ENCODE measurements around the gene ADCK1.
"Not testable (repeated sequence)": the region's sequence is repeated elsewhere in the genome, so short reads cannot be mapped to it uniquely, and the experiment has no call there.

ADCK1 gene

DNA sequence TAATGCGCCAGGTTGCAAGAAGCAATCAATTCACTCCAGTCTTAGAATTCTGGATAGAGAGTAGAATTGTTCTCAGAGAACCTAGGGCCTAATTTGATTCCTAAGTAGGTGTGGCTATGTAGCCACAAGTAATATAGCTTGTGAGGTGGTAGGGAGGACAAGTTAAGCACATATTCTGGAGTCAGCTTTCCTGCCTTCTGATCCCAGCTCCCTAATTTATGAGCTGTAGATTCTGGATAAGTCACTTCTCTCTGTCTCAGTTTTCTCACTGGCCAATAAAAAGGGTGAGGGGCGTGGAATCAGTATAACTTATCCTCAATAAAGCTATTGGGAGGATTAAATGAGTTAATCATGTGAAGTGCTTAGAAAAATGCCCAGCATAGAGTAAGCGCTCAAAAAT lies 35.9 kb upstream of the ADCK1 start:
- TF ChIP-seq, protein P1, sequence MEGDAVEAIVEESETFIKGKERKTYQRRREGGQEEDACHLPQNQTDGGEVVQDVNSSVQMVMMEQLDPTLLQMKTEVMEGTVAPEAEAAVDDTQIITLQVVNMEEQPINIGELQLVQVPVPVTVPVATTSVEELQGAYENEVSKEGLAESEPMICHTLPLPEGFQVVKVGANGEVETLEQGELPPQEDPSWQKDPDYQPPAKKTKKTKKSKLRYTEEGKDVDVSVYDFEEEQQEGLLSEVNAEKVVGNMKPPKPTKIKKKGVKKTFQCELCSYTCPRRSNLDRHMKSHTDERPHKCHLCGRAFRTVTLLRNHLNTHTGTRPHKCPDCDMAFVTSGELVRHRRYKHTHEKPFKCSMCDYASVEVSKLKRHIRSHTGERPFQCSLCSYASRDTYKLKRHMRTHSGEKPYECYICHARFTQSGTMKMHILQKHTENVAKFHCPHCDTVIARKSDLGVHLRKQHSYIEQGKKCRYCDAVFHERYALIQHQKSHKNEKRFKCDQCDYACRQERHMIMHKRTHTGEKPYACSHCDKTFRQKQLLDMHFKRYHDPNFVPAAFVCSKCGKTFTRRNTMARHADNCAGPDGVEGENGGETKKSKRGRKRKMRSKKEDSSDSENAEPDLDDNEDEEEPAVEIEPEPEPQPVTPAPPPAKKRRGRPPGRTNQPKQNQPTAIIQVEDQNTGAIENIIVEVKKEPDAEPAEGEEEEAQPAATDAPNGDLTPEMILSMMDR (conservative IDR thresholded peaks at IDR 0.05): no peak
- no peak overlapping the region for H3K27ac ChIP-seq

DNA sequence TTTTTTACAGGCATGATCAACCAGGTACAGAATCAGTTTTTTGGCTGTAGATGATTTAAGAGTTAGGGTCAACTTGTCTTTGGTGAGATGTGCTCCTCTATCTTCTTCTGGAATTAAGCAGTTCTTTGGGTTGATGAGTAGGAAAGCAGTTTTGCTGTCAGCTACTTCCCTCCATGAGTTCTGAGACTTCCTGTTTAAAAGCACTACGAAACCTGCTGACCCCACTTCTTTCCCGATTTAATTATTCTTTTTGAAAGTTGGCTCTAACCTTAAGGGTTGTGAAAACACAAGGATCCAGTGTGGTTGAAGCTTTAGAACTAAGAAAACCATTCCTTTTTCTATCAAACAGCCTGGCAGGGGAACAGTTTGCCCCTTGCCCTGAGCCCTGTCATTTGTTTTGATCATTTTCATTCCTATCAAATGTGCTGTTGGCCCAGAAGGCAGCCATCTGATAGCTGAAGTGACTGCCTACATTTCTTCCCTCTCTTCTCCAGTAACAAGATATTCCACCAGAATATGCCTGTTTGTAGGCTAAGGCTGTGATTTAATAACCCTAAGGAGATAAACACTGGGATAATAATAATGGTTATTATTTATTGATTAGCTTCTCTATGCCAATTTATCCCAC lies 31.4 kb upstream of the ADCK1 start:
- H3K27ac ChIP-seq: not testable (repeated sequence)

DNA sequence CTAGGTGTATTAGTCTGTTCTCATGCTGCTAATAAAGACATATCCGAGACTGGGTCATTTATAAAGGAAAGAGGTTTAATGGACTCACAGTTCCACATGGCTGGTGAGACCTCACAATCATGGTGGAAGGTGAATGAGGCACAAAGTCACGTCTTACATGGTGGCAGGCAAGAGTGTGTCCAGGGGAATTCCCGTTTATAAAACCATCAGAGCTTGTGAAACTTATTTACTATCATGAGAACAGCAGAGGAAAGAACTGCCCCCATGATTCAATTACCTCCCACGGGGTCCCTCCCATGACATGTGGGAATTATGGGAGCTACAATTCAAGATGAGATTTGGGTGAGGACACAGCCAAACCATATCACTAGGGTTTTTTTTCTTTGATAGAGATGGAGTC lies 25.9 kb upstream of the ADCK1 start:
- not testable (repeated sequence) for H3K27ac ChIP-seq

DNA sequence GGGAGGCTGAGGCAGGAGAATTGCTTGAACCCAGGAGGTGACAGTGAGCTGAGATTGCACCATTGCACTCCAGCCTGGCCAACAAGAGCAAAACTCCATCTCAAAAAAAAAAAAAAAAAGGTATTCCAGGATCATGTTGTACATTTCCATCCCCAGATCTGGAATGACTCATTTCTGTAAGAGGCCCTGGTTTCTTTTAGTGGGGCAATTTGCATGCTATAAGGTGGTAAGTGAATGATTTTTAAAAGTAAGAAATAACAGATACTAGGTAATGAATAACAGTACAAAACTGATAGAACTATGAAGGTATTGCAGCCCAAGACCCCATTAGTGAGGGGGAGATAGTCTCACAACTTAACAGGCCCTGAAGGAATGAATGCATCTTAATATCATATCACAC lies 17.7 kb upstream of the ADCK1 start:
- TF ChIP-seq, protein P1 (conservative IDR thresholded peaks at IDR 0.05): no peak
- no peak overlapping the region for H3K27ac ChIP-seq

DNA sequence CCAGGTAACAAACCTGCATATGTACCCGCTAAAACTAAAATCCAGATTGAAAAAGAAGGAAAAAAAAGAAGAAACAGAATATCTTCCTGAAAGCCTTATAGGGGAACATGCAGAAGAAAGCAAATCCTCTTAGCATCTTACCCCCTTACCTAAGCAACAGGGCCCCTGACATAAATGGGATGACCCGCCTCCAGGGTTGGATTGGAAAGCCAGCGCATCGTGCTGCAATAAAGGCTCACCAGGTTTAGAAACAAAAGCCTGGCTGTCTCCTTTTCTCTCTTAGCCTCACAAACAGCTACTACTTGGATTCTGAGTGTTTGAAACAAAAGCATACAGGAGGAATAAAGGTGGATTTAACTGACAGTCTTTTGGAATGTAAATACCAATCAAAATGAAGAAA lies 13.8 kb upstream of the ADCK1 start:
- no peak overlapping the region for H3K27ac ChIP-seq
- TF ChIP-seq, protein P1 (conservative IDR thresholded peaks at IDR 0.05): no peak

DNA sequence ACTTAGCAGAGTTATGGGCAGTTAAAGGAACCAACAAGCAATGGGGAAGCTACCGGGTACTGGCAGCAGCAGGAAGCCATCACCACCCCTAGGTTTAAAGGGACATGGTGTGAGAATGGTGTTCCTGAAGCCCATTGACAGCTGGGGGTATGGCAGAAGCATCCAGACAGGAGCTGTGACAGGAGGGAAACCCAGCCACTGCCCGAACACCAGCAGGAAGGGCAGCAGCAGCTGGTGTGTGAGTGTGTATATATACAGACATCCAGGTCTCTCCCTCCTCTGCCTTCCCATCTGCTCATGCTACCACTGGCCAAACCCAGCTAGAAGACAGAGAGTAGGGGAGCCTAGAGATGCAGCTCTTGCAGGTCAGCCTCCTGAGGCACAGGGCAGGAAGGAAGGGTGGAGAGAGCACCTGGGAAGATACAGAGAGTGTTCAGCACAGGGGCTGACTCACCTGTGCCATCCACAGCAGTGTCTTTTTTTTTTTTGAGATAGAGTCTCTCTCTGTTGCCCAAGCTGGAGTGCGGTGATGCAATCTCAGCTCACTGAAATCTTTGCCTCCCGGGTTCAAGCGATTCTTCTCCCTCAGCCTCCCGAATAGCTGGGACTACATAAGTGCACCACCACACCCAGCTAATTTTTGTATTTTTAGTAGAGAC lies 9.2 kb upstream of the ADCK1 start:
- no peak overlapping the region for H3K27ac ChIP-seq
- TF ChIP-seq, protein P1 (conservative IDR thresholded peaks at IDR 0.05): no peak

DNA sequence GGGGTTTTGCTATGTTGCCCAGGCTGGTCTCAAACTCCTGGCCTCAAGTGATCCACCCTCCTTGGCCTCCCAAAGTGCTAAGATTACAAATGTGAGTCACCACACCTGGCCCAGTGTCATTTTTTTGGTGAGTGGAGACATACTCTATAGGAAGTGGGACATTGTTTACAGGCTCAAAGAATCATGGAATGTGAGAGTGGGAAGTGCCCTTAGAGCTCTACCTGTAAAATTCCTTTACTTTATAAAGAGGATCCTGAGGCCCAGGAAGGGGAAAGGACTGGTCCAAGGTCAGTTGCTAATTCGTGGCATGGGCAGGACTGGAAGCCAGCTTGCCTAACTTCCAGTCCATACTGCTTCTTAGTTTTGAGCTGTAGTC lies 8.7 kb upstream of the ADCK1 start:
- H3K27ac ChIP-seq: no peak overlapping the region
- TF ChIP-seq, protein P1 (conservative IDR thresholded peaks at IDR 0.05): no peak

DNA sequence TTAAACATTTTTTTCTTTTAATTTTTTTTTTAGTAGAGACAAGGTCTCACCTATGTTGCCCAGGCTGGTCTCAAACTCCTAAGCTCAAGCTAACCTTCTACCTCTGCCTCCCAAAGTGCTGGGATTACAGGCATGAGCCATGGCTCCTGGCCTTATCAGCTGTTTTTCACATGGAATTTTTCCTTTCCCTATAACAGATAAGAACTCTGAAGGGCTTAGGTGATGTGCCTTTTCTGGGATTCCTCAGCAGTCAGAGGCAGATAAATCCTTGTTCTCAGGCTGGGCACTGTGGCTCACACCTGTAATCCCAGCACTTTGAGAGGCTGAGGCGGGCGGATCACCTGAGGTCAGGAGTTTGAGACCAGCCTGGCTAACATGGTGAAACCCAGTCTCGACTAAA lies 6.7 kb upstream of the ADCK1 start:
- not testable (repeated sequence) for H3K27ac ChIP-seq

DNA sequence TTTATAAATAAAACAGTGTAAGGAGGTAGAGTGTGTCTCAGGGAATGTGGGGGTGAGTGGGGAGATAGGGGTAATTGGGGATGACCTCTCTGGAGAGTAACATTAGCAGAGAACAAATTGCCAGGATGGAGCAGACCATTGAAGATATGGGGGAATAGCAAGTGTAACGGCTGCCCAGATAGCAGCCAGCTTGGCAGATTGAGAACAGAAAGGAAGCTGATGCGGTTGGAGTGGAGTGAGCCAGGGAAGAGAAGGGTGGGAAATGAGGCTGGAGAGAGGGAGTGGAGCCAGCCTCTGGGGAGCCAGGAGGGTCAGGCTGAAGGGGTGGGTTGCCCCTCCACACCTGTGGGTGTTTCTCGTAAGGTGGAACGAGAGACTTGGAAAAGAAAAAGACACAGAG lies 5.6 kb upstream of the ADCK1 start:
- TF ChIP-seq, protein P1 (conservative IDR thresholded peaks at IDR 0.05): no peak

DNA sequence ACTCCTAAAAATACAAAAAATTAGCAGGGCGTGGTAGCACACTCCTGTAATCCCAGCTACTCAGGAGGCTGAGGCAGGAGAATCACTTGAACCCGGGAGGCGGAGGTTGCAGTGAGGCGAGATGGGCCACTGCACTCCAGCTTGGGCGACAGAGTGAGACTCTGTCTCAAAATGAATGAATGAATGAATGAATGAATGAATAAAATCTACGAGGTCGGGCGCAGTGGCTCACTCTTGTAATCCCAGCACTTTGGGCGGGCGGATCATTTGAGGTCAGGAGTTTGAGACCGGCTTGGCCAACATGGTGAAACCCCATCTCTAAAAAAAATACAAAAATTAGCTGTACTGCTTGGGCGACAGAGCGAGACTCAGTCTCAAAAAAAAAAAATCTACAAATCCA lies 453 bp upstream of the ADCK1 start:
- H3K27ac ChIP-seq: peak overlapping the region; percentile 88

More for the DNA sequence above, 5.6 kb upstream of the ADCK1 start:
- H3K27ac ChIP-seq: no peak overlapping the region

Measured in VCaP (cell line).